Measurements from ENCODE around the gene ENG.
A peak's percentile ranks its signal among the peaks of the same experiment; 100 is the strongest.

The ENG gene

GRCh38 chr9:127832248-127832647, 22.2 kb downstream of the ENG start:
- no peak for TF ChIP-seq ZNF837 (tag by site-specific recombination; IDR thresholded peaks at IDR 0.05)
- TF ChIP-seq ZBTB11 (tag by site-specific recombination; conservative IDR thresholded peaks at IDR 0.05; ENCODE audit: low read depth) = no peak
- TF ChIP-seq ZNF660 (tag by site-specific recombination; IDR thresholded peaks at IDR 0.05) = no peak
- TF ChIP-seq ZNF302 (tag by site-specific recombination; IDR thresholded peaks at IDR 0.05; ENCODE audit: low read depth) = no peak
- no peak for TF ChIP-seq GLIS2 (tag by site-specific recombination; IDR thresholded peaks at IDR 0.05)
- no peak for TF ChIP-seq EGR2 (tag by site-specific recombination; IDR thresholded peaks at IDR 0.05; ENCODE audit: low read depth)
- Histone ChIP-seq H3K27ac (ENCODE audit: extremely low read depth, low read depth, low read length) (no peak overlapping the region), H3K9me3 (ENCODE audit: control insufficient read depth, insufficient read depth, low read depth, low read length) (no peaks in the 10 kb centered on the region), H3K4me1 (ENCODE audit: control insufficient read depth, insufficient read depth, low read length) (no peaks in the 10 kb centered on the region), H3K4me3 (ENCODE audit: low read depth, low read length) (no peak overlapping the region), H3K36me3 (ENCODE audit: control insufficient read depth in 2 of 2, insufficient read depth in 1 of 2, low read length in 2 of 2) (no peaks in the 10 kb centered on the region)
- POLR2A ChIA-PET = interaction anchor here (0.6 to 0.7 kb wide), 2 partner anchors 11 to 50 kb away, joined by 3 read pairs; no protein-coding TSS in a partner anchor
- CTCF ChIA-PET = no interaction called here

- no peaks in the 10 kb centered on the region for H3K36me3 ChIP-seq (ENCODE audit: control insufficient read depth in 2 of 2, insufficient read depth in 1 of 2, low read length in 2 of 2)
- H3K27ac ChIP-seq (ENCODE audit: extremely low read depth, low read depth, low read length) = no peak overlapping the region
- H3K4me3 ChIP-seq (ENCODE audit: low read depth, low read length) = no peak overlapping the region
- TF ChIP-seq ZNF510 (tag by site-specific recombination; IDR thresholded peaks at IDR 0.05; ENCODE audit: insufficient replicate concordance) = no peak
- ChIA-PET CTCF (interaction anchor here (0.7 kb wide), 1 partner anchor 175 kb away, joined by 3 read pairs; no protein-coding TSS in a partner anchor), POLR2A (interaction anchor here (1.2 to 2.2 kb wide), 2 partner anchors 12 to 26 kb away, joined by 3 to 5 read pairs; no protein-coding TSS in a partner anchor)
- no peaks in the 10 kb centered on the region for H3K4me1 ChIP-seq (ENCODE audit: control insufficient read depth, insufficient read depth, low read length)
- no peaks in the 10 kb centered on the region for H3K9me3 ChIP-seq (ENCODE audit: control insufficient read depth, insufficient read depth, low read depth, low read length)
These were observed 25.1 kb downstream of the ENG start for GRCh38 chr9:127829205-127829906.

- H3K4me3 ChIP-seq (ENCODE audit: low read depth, low read length) = no peak overlapping the region
- H3K36me3 ChIP-seq (ENCODE audit: control insufficient read depth in 2 of 2, insufficient read depth in 1 of 2, low read length in 2 of 2) = no peaks in the 10 kb centered on the region
- ChIA-PET CTCF (interaction anchor here (0.6 to 1.3 kb wide), 4 partner anchors 41 to 174 kb away, joined by 3 to 5 read pairs (median 4); no protein-coding TSS in a partner anchor), POLR2A (interaction anchor here (1.2 to 2.2 kb wide), 2 partner anchors 11 to 25 kb away, joined by 3 to 5 read pairs; no protein-coding TSS in a partner anchor)
- no peak overlapping the region for H3K27ac ChIP-seq (ENCODE audit: extremely low read depth, low read depth, low read length)
- no peaks in the 10 kb centered on the region for H3K9me3 ChIP-seq (ENCODE audit: control insufficient read depth, insufficient read depth, low read depth, low read length)
- no peaks in the 10 kb centered on the region for H3K4me1 ChIP-seq (ENCODE audit: control insufficient read depth, insufficient read depth, low read length)
- TF ChIP-seq PATZ1 (tag by site-specific recombination; IDR thresholded peaks at IDR 0.05) = 0 out of 2 replicates have a peak, but pooled peaks have one; percentile 20
- TF ChIP-seq ZBTB26 (tag by site-specific recombination; optimal IDR thresholded peaks at IDR 0.05) = peak; percentile 25
- TF ChIP-seq ZNF362 (tag by site-specific recombination; IDR thresholded peaks at IDR 0.05) = no peak
- no peak for TF ChIP-seq ZNF184 (tag by site-specific recombination; IDR thresholded peaks at IDR 0.05)
- TF ChIP-seq GLIS1 (tag by site-specific recombination; IDR thresholded peaks at IDR 0.05) = peak; percentile 60; the same call in 1 of the 2 replicates
- 0 out of 2 replicates have a peak, but pooled peaks have one; percentile 14 for TF ChIP-seq ZBTB17 (tag by site-specific recombination; IDR thresholded peaks at IDR 0.05)
- peak; percentile 33 for TF ChIP-seq SP2 (tag by site-specific recombination; IDR thresholded peaks at IDR 0.05)
These were observed 26.0 kb downstream of the ENG start for GRCh38 chr9:127828262-127829031.

All from HEK293 (cell line).